HL-60/S4 (cell line): Measurements from ENCODE around the gene HYI.

ENCODE experiments used
- in situ Hi-C: fragments of 300-500 bp; cut with MboI; formaldehyde crosslinking; loops from 2 replicates; pipeline ENCODE4 v1.14.3; 2022; ENCODE audit warnings: low sequenced_read_pairs

The HYI gene

GRCh38 chr1:43402089-43402865 is 51.5 kb downstream of the HYI start:
- in situ Hi-C loops, result loop anchor here (25.0 kb wide), 1 partner anchor 165 kb away; no protein-coding TSS in a partner anchor
